Prostate gland (tissue), 2 donors: Measurements from ENCODE around the gene LIPT2. TPM values are rescaled to one million over a fixed set of nuclear protein-coding genes. Genes with fewer than 3 reads are reported as not detected.

ENCODE experiments used
- DNase-seq: peaks from one replicate; pipeline ENCODE4 v3.0.0-alpha.2; 2019; ENCODE audit warnings: low spot score
- H3K27ac ChIP-seq, 2 donors: fragments of 200-600 bp; sonication (generic); 2 replicates each; pipeline ENCODE4 v1.5.1; 2017 to 2019
- H3K27me3 ChIP-seq: fragments of 200-600 bp; sonication (generic); replicated peaks from 2 replicates; pipeline ENCODE4 v1.5.1; 2019; ENCODE audit not compliant: insufficient read depth
- H3K36me3 ChIP-seq, 2 donors: fragments of 200-600 bp; sonication (generic); 1 replicate in 1 of 2; 2 replicates in 1 of 2; pipeline versions ENCODE4 v1.5.1 to v1.8.1; 2017 to 2019
- H3K4me1 ChIP-seq: fragments of 200-600 bp; sonication (generic); replicated peaks from 2 replicates; pipeline ENCODE4 v1.5.1; 2019
- H3K4me3 ChIP-seq, 2 donors: fragments of 200-600 bp; sonication (generic); 2 replicates each; pipeline ENCODE4 v1.5.1; 2017 to 2019
- H3K9me3 ChIP-seq: fragments of 200-600 bp; sonication (generic); 2 replicates; pipeline ENCODE4 v1.5.1; 2017
- POLR2A ChIP-seq: fragments of 450-650 bp; IDR thresholded peaks from one replicate; pipeline ENCODE4 v1.6.1; 2016; ENCODE audit warnings: antibody characterized with exemption, mild to moderate bottlenecking
- POLR2AphosphoS5 ChIP-seq: sonication (generic); formaldehyde crosslinking; IDR thresholded peaks from one replicate; pipeline ENCODE4 v1.6.1; 2017; ENCODE audit warnings: antibody characterized with exemption
- WGBS: methylation state at CpG from one replicate; pipeline ENCODE4 v1.1.5; 2018; 5-methylcytosine and 5-hydroxymethylcytosine counted together
- intact Hi-C: fragments of 100-400 bp; cut with DNase I; formaldehyde crosslinking; loops from one replicate; pipeline ENCODE4 v1.14.2; 2022
- total RNA-seq, 2 donors: library from RNA; depleted of rRNA; stranded (reverse); fragments of >200 nt; gene quantifications; one replicate each; pipeline ENCODE4 v1.1.0, GENCODE V29; 2016
- TF ChIP-seq, protein P1 (sequence below), 4 experiments: fragments of 200-600 bp in 2 of 4; fragments of 450-650 bp in 2 of 4; sonication (generic) in 2 of 4; IDR thresholded peaks; 1 replicate in 3 of 4; 2 replicates in 1 of 4; pipeline ENCODE4 v1.5.1; 2016 to 2019; ENCODE audit warnings: antibody characterized with exemption in 4 of 4, mild to moderate bottlenecking in 2 of 4, moderate library complexity in 2 of 4

LIPT2 gene
- total RNA-seq, 2 donors from 2014 or later = 17.5 to 25.4 TPM

DNA sequence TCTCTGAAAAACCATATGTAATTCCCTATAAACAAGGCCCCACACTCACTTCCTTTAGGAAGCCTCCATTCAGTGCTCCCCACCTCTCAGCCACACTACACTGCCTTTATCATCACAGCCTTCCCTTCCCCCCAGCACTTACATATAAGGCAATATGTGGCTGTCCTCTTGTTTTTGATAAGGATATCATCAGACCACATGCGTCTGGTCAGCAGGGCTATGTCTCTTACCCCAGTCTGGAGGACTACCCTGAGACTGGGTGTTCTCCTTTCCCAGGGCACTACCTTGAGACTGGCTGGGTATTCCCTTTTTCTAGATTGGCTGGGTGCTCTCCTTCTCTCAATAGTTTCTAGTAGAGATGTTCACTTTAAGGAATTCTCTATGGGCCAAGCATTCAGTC lies 33.9 kb downstream of the LIPT2 start:
- no peak overlapping the region for H3K4me3 ChIP-seq
- no peaks in the 10 kb centered on the region for H3K36me3 ChIP-seq
- intact Hi-C loops = loop anchor here (10.0 kb wide), 1 partner anchor 275 kb away; the partner anchor contains the start of gene CHRDL2
- WGBS = 0% methylated on average over 1 of the region's 1 CpG
- no peaks in the 10 kb centered on the region for H3K9me3 ChIP-seq
- no peaks in the 10 kb centered on the region for H3K4me1 ChIP-seq
- TF ChIP-seq, protein P1, sequence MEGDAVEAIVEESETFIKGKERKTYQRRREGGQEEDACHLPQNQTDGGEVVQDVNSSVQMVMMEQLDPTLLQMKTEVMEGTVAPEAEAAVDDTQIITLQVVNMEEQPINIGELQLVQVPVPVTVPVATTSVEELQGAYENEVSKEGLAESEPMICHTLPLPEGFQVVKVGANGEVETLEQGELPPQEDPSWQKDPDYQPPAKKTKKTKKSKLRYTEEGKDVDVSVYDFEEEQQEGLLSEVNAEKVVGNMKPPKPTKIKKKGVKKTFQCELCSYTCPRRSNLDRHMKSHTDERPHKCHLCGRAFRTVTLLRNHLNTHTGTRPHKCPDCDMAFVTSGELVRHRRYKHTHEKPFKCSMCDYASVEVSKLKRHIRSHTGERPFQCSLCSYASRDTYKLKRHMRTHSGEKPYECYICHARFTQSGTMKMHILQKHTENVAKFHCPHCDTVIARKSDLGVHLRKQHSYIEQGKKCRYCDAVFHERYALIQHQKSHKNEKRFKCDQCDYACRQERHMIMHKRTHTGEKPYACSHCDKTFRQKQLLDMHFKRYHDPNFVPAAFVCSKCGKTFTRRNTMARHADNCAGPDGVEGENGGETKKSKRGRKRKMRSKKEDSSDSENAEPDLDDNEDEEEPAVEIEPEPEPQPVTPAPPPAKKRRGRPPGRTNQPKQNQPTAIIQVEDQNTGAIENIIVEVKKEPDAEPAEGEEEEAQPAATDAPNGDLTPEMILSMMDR (IDR thresholded peaks at IDR 0.05) = no peak
- no peak overlapping the region for H3K27ac ChIP-seq
- no peak for DNase-seq
- no peaks in the 10 kb centered on the region for H3K27me3 ChIP-seq

DNA sequence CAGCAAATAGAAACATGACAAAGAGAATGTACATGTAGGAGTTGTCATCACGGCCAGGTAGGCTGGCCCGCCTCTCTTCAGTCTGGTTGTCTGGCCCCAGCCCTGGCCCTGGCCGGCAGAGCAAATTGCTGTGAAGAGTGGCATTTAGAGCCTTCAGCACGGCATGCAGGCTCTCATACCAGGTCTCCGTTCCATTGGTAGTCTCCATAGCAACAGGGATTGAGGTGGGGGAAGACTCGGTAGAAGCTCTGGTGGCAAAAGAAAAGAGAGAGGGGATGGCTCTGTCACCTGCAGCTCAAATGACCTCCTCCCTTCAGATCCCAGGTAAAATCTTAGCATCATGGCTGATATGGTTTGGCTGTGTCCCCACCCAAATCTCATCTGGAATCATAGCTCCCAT lies 36.2 kb downstream of the LIPT2 start:
- WGBS = 85% methylated on average over 6 of the region's 6 CpGs
- Histone ChIP-seq H3K4me3 (no peak overlapping the region), H3K27ac (no peak overlapping the region), H3K4me1 (no peaks in the 10 kb centered on the region), H3K36me3 (no peaks in the 10 kb centered on the region), H3K27me3 (no peaks in the 10 kb centered on the region), H3K9me3 (no peaks in the 10 kb centered on the region)
- TF ChIP-seq POLR2AphosphoS5 (no peak), POLR2A (no peak)
- TF ChIP-seq, protein P1 (IDR thresholded peaks at IDR 0.05) = no peak
- no peak for DNase-seq
- intact Hi-C loops = loop anchor here (10.0 kb wide), 1 partner anchor 277 kb away; the partner anchor contains the start of gene CHRDL2

DNA sequence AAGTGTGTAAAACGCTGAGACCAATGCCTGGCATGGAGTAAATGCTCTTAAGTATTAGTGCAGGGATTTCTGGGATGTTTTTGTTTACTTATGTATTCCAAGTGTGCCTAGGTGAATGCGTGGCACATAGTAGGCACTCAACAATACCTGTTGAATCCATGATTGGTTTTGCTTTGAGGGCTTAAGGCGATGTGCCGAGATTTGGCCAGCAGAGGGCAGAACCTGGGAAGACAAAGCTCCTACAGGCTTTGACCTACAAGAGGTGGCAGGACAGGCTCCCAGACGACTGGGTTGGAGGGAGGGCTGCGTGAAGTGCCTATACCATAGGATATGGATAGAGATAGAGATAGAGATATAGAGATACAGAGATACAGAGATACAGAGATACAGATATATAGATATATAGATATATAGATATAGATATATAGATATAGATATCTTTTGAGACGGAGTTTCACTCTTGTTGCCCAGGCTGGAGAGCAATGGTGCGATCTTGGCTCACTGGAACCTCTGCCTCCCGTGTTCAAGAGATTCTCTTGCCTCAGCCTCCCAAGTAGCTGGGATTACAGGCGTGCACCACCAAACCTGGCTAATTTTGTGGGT lies 40.0 kb downstream of the LIPT2 start:
- Histone ChIP-seq H3K9me3 (no peaks in the 10 kb centered on the region), H3K4me1 (peaks cover 4% of the 10 kb centered on the region), H3K36me3 (no peaks in the 10 kb centered on the region), H3K27ac (no peak overlapping the region), H3K27me3 (no peaks in the 10 kb centered on the region), H3K4me3 (no peak overlapping the region)
- peak; percentile 58 for DNase-seq
- intact Hi-C loops = loop anchor here (2.0 to 10.0 kb wide), 2 partner anchors 115 to 281 kb away; partner anchors contain the start of gene CHRDL2
- TF ChIP-seq POLR2A (no peak), POLR2AphosphoS5 (peak; percentile 29)
- TF ChIP-seq, protein P1 (IDR thresholded peaks at IDR 0.05) = peak; percentile 36 to 85 (median 75)
- 44% methylated on average over 10 of the region's 10 CpGs for WGBS

DNA sequence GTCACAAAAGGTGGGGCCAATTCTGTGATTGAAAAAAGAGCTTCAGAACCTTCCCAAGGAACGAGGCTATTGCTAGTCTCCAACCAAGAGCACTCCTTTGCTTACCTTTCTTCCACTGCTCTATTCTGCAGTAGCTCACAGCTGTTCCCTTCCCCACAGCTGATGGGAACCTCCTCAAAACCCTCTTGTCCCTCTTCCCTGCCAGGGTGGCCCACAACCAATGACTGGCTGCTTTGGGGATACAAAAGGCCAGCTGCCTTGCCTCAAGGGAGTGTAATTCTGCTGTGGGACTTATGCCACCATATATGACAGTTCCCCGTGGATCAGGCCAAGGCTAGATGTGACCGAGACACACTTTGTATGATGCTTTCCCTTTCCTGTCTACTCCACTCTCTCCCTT lies 41.2 kb downstream of the LIPT2 start:
- Histone ChIP-seq H3K4me3 (no peak overlapping the region), H3K27me3 (no peaks in the 10 kb centered on the region), H3K27ac (no peak overlapping the region), H3K9me3 (no peaks in the 10 kb centered on the region), H3K36me3 (no peaks in the 10 kb centered on the region), H3K4me1 (peaks cover 4% of the 10 kb centered on the region)
- DNase-seq = no peak
- TF ChIP-seq, protein P1 (IDR thresholded peaks at IDR 0.05) = no peak
- TF ChIP-seq POLR2AphosphoS5 = no peak
- TF ChIP-seq POLR2A = no peak
- WGBS = 81% methylated on average over 3 of the region's 3 CpGs
- intact Hi-C loops = loop anchor here (2.0 to 10.0 kb wide), 2 partner anchors 116 to 282 kb away; partner anchors contain the start of gene CHRDL2

DNA sequence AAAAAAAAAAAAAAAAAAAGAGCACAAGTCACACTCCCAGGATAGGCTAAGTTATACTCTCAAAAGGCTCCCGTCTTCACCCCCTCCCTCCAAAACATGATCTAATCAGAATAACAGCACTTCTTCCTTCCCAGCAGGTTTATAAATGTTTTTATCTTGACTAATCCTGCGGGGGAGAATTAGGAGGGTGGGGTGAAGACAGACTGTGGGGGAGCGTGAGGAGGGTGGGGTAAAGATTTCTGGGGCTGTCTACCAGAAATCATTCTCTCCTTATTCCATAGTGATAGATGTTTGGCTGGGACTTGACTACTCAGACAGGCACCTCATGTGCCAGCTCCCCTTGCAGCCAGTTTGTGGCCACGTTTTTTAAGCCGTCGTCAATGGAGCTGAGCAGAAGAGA lies 43.2 kb downstream of the LIPT2 start:
- intact Hi-C loops = loop anchor here (10.0 kb wide), 1 partner anchor 284 kb away; the partner anchor contains the start of gene CHRDL2
- Histone ChIP-seq H3K4me3 (no peak overlapping the region), H3K27ac (no peak overlapping the region), H3K27me3 (no peaks in the 10 kb centered on the region), H3K36me3 (no peaks in the 10 kb centered on the region), H3K4me1 (peaks cover 4% of the 10 kb centered on the region), H3K9me3 (no peaks in the 10 kb centered on the region)
- WGBS = 69% methylated on average over 6 of the region's 6 CpGs
- TF ChIP-seq POLR2A (no peak), POLR2AphosphoS5 (no peak)
- TF ChIP-seq, protein P1 (IDR thresholded peaks at IDR 0.05) = no peak
- no peak for DNase-seq
